Measurements from ENCODE around the gene MAD1L1.
"Not testable (repeated sequence)": the region's sequence is repeated elsewhere in the genome, so short reads cannot be mapped to it uniquely, and the experiment has no call there.

- not testable (repeated sequence) for TF ChIP-seq CTCF (conservative IDR thresholded peaks at IDR 0.05 in 1 of 2, IDR thresholded peaks at IDR 0.05 in 1 of 2; ENCODE audit: low read depth in 1 of 2, low read length in 2 of 2); EZH2 (IDR thresholded peaks at IDR 0.05; ENCODE audit: low read length, missing control alignments)
These were observed 371.6 kb downstream of the MAD1L1 start for GRCh38 chr7:1860881-1861798.

Measured in fibroblast of lung (primary cell).